ENCODE results near the gene ARID1B.

DNA sequence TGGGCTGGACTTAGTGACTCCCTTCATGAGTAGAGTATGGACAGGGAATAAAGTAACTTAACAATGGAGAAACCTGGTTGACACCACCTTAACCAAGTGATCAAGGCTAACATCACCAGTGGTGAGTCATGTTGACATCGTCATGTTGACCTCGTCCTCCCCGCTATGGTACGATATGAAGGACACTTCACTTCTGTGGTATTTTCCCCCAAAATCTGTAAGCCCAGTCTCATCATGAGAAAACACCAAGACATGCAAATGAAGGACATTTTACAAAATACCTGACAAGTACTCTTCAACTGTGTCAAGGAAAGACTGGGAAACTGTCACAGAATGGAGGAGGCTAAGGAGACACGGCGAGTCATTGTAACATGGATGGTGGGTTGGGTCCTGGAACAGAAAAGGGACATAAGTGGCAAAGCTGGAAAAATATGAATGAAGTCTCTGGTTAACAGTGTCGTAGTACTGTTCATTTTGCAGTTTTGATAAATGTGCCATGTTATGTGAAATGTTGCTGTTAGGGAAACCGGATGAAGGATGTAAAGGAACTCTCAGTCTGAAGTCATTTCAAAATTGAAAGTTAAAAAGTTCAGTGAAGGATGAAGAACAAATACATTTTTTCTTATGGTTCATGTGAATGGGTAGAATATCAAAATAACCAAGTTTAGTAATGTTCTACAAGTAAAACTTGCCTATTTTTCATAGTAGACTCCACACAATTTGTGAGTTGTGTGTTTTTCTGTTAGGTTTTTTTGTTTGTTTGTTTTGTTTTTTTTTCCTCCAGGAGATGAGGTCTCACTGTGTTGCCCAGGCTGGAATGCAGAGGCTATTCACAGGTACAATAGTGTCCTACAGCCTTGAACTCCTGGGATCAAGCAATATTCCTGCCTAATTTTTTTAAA lies 298.6 kb downstream of the ARID1B start:
- TF ChIP-seq, protein P1, sequence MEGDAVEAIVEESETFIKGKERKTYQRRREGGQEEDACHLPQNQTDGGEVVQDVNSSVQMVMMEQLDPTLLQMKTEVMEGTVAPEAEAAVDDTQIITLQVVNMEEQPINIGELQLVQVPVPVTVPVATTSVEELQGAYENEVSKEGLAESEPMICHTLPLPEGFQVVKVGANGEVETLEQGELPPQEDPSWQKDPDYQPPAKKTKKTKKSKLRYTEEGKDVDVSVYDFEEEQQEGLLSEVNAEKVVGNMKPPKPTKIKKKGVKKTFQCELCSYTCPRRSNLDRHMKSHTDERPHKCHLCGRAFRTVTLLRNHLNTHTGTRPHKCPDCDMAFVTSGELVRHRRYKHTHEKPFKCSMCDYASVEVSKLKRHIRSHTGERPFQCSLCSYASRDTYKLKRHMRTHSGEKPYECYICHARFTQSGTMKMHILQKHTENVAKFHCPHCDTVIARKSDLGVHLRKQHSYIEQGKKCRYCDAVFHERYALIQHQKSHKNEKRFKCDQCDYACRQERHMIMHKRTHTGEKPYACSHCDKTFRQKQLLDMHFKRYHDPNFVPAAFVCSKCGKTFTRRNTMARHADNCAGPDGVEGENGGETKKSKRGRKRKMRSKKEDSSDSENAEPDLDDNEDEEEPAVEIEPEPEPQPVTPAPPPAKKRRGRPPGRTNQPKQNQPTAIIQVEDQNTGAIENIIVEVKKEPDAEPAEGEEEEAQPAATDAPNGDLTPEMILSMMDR (IDR thresholded peaks at IDR 0.05), result no peak
- TF ChIP-seq POLR2A (IDR thresholded peaks at IDR 0.05), result no peak
- TF ChIP-seq EP300 (IDR thresholded peaks at IDR 0.05), result no peak
